GM23338 (cell line): ENCODE results near the gene FBXO9. TPM values are rescaled to one million over a fixed set of nuclear protein-coding genes. Genes with fewer than 3 reads are reported as not detected.
A peak's percentile ranks its signal among the peaks of the same experiment; 100 is the strongest.

ENCODE experiments used
- ATAC-seq: fragments of 200-7000 bp; cut with Tn5 transposase; 3 replicates; pipeline ENCODE4 v1.9.1; 2020
- DNase-seq: peaks from one replicate; pipeline ENCODE4 v3.0.0-alpha.2; 2015; ENCODE audit warnings: low spot score
- H2AFZ ChIP-seq: fragments of 200-600 bp; sonication (generic); 2 replicates; pipeline ENCODE4 v1.8.0; 2016; ENCODE audit warnings: antibody characterized with exemption, mild to moderate bottlenecking, moderate library complexity
- H3F3A ChIP-seq: fragments of 200-600 bp; sonication (generic); replicated peaks from 2 replicates; pipeline ENCODE4 v1.8.0; 2017; ENCODE audit warnings: antibody characterized with exemption, mixed run types, low read depth
- H3K27ac ChIP-seq: fragments of 200-600 bp; sonication (generic); 2 replicates; pipeline ENCODE4 v1.6.1; 2016; ENCODE audit warnings: low read depth
- H3K27me3 ChIP-seq: fragments of 200-600 bp; sonication (generic); 2 replicates; pipeline ENCODE4 v1.8.0; 2016; ENCODE audit warnings: mild to moderate bottlenecking, mixed run types, moderate library complexity; ENCODE audit not compliant: insufficient read depth
- H3K36me3 ChIP-seq: fragments of 200-600 bp; sonication (generic); 2 replicates; pipeline ENCODE4 v1.8.0; 2016; ENCODE audit warnings: mild to moderate bottlenecking; ENCODE audit not compliant: insufficient read depth
- H3K4me1 ChIP-seq: fragments of 200-600 bp; sonication (generic); 2 replicates; pipeline ENCODE4 v1.8.0; 2016; ENCODE audit warnings: mild to moderate bottlenecking, moderate library complexity; ENCODE audit not compliant: insufficient read depth
- H3K4me2 ChIP-seq: fragments of 200-600 bp; sonication (generic); 2 replicates; pipeline ENCODE4 v1.7.1; 2017; ENCODE audit warnings: mixed run types
- H3K4me3 ChIP-seq: fragments of 200-600 bp; sonication (generic); 2 replicates; pipeline ENCODE4 v1.6.1; 2016; ENCODE audit warnings: mixed run types
- H3K79me2 ChIP-seq: fragments of 200-600 bp; sonication (generic); replicated peaks from 2 replicates; pipeline ENCODE4 v1.8.0; 2017; ENCODE audit warnings: mild to moderate bottlenecking; ENCODE audit not compliant: insufficient read depth
- H3K9me2 ChIP-seq: fragments of 200-600 bp; sonication (generic); 2 replicates; pipeline ENCODE4 v1.8.0; 2017; ENCODE audit not compliant: insufficient read depth
- H4K20me1 ChIP-seq: fragments of 200-600 bp; sonication (generic); replicated peaks from 2 replicates; pipeline ENCODE4 v1.8.0; 2017; ENCODE audit warnings: mild to moderate bottlenecking; ENCODE audit not compliant: insufficient read depth
- H3K27ac Mint-ChIP-seq: 2 replicates; pipeline ENCODE4 v1.8.0; 2020; ENCODE audit warnings: inconsistent platforms, mild to moderate bottlenecking, moderate library complexity, mixed read lengths
- H3K27me3 Mint-ChIP-seq: 3 replicates; pipeline ENCODE4 v1.8.0; 2022; ENCODE audit warnings: low read depth, mild to moderate bottlenecking, moderate library complexity, mixed read lengths, inconsistent platforms; ENCODE audit not compliant: insufficient read depth, poor library complexity
- H3K36me3 Mint-ChIP-seq: 3 replicates; pipeline ENCODE4 v1.8.0; 2021; ENCODE audit warnings: low read depth, mild to moderate bottlenecking, inconsistent platforms, moderate library complexity, mixed read lengths
- H3K4me1 Mint-ChIP-seq: 3 replicates; pipeline ENCODE4 v1.8.0; 2020; ENCODE audit warnings: mild to moderate bottlenecking, inconsistent platforms, mixed read lengths
- H3K4me3 Mint-ChIP-seq: 3 replicates; pipeline ENCODE4 v1.8.0; 2021; ENCODE audit warnings: moderate library complexity, mild to moderate bottlenecking, inconsistent platforms, mixed read lengths
- H3K9me3 Mint-ChIP-seq: 3 replicates; pipeline ENCODE4 v1.8.0; 2020; ENCODE audit warnings: moderate library complexity, mild to moderate bottlenecking, inconsistent platforms, mixed read lengths
- CTCF ChIP-seq, 2 experiments: fragments of 200-600 bp in 1 of 2; sonication (generic) in 1 of 2; conservative IDR thresholded peaks; 2 replicates each; pipeline versions ENCODE4 v1.5.1 to v1.6.1; 2016 to 2017; ENCODE audit warnings: antibody characterized with exemption in 2 of 2, low read depth in 2 of 2, mild to moderate bottlenecking in 2 of 2, moderate library complexity in 1 of 2
- ETS1 ChIP-seq: IDR thresholded peaks from 2 replicates; pipeline ENCODE4 v1.6.1; 2016; ENCODE audit warnings: antibody characterized with exemption
- EZH2 ChIP-seq: fragments of 200-600 bp; sonication (generic); IDR thresholded peaks from one replicate; pipeline ENCODE4 v1.8.0; 2017; ENCODE audit warnings: antibody characterized with exemption, mild to moderate bottlenecking, low read depth; ENCODE audit not compliant: unreplicated experiment
- EZH2phosphoT487 ChIP-seq: fragments of 200-600 bp; sonication (generic); IDR thresholded peaks from one replicate; pipeline ENCODE4 v1.8.1; 2018; ENCODE audit warnings: antibody characterized with exemption; ENCODE audit not compliant: unreplicated experiment
- JUNB ChIP-seq: IDR thresholded peaks from one replicate; pipeline ENCODE4 v1.6.1; 2016; ENCODE audit warnings: antibody characterized with exemption; ENCODE audit not compliant: unreplicated experiment
- NANOG ChIP-seq: IDR thresholded peaks from 2 replicates; pipeline ENCODE4 v1.6.1; 2016; ENCODE audit warnings: antibody characterized with exemption, borderline replicate concordance
- POLR2AphosphoS5 ChIP-seq: IDR thresholded peaks from 2 replicates; pipeline ENCODE4 v1.6.1; 2016; ENCODE audit warnings: antibody characterized with exemption, low read depth
- REST ChIP-seq: IDR thresholded peaks from one replicate; pipeline ENCODE4 v1.6.1; 2018; ENCODE audit warnings: antibody characterized with exemption; ENCODE audit not compliant: unreplicated experiment
- ZNF331 ChIP-seq: fragments of 250-450 bp; sonication (Bioruptor Pico); IDR thresholded peaks from 2 replicates; pipeline ENCODE4 v1.5.0; 2020; ENCODE audit warnings: low read depth, mild to moderate bottlenecking, moderate library complexity
- polyA plus RNA-seq: library from polyadenylated mRNA; unstranded; fragments of >200 nt; fragmentation: Nextera tagmentation; extraction: Ambion mirVana; gene quantifications from 2 replicates; pipeline ENCODE4 v1.2.1, GENCODE V29; 2016
- total RNA-seq: library from RNA; depleted of rRNA; stranded (reverse); fragments of >200 nt; shearing (Covaris generic); gene quantifications from 2 replicates; pipeline ENCODE4 v1.2.3, GENCODE V29; 2014

Gene FBXO9
- total and polyA plus RNA-seq, 2 experiments from 2014 or later = 29.8 to 32.8 TPM

- Histone ChIP-seq H3K4me3 (no peak overlapping the region), H4K20me1 (no peaks in the 10 kb centered on the region; the same call in 1 of the 2 replicates), H3K4me1 (peaks cover 12% of the 10 kb centered on the region), H3K79me2 (no peaks in the 10 kb centered on the region; the same call in 1 of the 2 replicates), H3K27ac (no peak overlapping the region), H3K27me3 (no peaks in the 10 kb centered on the region), H3K4me2 (no peak overlapping the region), H3F3A (no peaks in the 10 kb centered on the region), H3K9me2 (no peaks in the 10 kb centered on the region), H2AFZ (no peak overlapping the region), H3K36me3 (no peaks in the 10 kb centered on the region)
- DNase-seq (no peak), ATAC-seq (no peak)
- Mint-ChIP-seq H3K27ac (no peak overlapping the region), H3K4me3 (no peak overlapping the region), H3K27me3 (peaks cover 4% of the 10 kb centered on the region), H3K9me3 (no peaks in the 10 kb centered on the region), H3K36me3 (peaks cover 23% of the 10 kb centered on the region), H3K4me1 (peaks cover 21% of the 10 kb centered on the region)
- TF ChIP-seq EZH2 (no peak), JUNB (no peak), EZH2phosphoT487 (no peak), POLR2AphosphoS5 (no peak), ETS1 (no peak), ZNF331 (CRISPR knock-in tag) (no peak), REST (no peak)
Measured at GRCh38 chr6:53042112-53042511, 23.1 kb upstream of the FBXO9 start.

GRCh38 chr6:53043581-53043980 lies 21.6 kb upstream of the FBXO9 start:
- H3K27ac ChIP-seq = peak overlapping the region; percentile 35; the same call in 1 of the 2 replicates
- no peaks in the 10 kb centered on the region for H3K9me2 ChIP-seq
- no peak overlapping the region for H2AFZ ChIP-seq
- no peaks in the 10 kb centered on the region for H3F3A ChIP-seq
- H3K27ac Mint-ChIP-seq = peak overlapping the region; percentile 33
- ATAC-seq (peak; percentile 56), DNase-seq (peak; percentile 26)
- H4K20me1 ChIP-seq = no peaks in the 10 kb centered on the region; the same call in 1 of the 2 replicates
- no peak overlapping the region for H3K4me3 ChIP-seq
- peak overlapping the region; percentile 7 for H3K4me2 ChIP-seq
- H3K36me3 ChIP-seq = no peaks in the 10 kb centered on the region
- H3K27me3 Mint-ChIP-seq = peaks cover 4% of the 10 kb centered on the region
- no peaks in the 10 kb centered on the region; the same call in 1 of the 2 replicates for H3K79me2 ChIP-seq
- no peaks in the 10 kb centered on the region for H3K9me3 Mint-ChIP-seq
- peaks cover 12% of the 10 kb centered on the region for H3K4me1 ChIP-seq
- no peaks in the 10 kb centered on the region for H3K27me3 ChIP-seq
- H3K36me3 Mint-ChIP-seq = peaks cover 23% of the 10 kb centered on the region
- H3K4me1 Mint-ChIP-seq = peaks cover 21% of the 10 kb centered on the region
- H3K4me3 Mint-ChIP-seq = peak overlapping the region; percentile 14; the same call in 1 of the 3 replicates
- TF ChIP-seq POLR2AphosphoS5 (no peak), REST (no peak), CTCF (conservative IDR thresholded peaks at IDR 0.05; ENCODE audit: low read depth in 2 of 2) (no peak), JUNB (no peak), NANOG (no peak), EZH2 (no peak)
